ENCODE measurements around the gene NELL1.

DNA sequence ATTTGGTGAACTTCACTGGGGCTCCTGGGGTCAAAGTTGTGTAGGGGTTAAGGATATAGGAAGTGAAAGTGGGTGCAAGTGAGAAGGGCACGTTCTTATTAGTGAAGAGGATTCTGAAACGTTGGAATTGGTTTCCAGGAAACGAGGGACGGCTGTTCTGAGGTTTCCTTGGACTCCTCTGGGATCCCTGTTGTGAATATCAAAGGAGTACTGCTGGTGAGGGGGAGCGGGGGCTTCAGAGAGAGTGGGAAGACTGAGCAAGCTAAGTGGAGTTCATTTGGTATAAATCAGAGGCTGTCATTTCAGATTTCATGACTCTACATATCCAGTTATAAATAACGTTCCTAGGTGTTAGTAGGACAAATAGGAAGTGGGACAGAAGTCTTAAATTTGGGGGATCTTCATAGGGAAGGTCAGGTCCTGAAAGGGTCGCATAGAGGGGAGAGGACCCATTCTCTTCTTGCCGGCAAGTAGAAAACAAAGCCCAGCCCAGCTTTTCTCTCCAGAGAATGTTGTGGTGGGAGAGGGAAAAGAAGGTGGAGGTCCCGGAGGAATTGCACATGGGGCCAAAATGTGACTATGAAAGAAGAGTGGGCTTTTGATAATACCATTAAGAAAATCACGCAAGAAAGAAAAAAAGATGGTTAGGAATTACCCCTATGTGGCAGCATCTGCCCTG, 1.1 kb upstream of the NELL1 start:
- no peak for TF ChIP-seq RARB (CRISPR knock-in tag; IDR thresholded peaks at IDR 0.05)
- TF ChIP-seq CSDC2 (CRISPR knock-in tag; IDR thresholded peaks at IDR 0.05) = no peak
- TF ChIP-seq, protein P1, sequence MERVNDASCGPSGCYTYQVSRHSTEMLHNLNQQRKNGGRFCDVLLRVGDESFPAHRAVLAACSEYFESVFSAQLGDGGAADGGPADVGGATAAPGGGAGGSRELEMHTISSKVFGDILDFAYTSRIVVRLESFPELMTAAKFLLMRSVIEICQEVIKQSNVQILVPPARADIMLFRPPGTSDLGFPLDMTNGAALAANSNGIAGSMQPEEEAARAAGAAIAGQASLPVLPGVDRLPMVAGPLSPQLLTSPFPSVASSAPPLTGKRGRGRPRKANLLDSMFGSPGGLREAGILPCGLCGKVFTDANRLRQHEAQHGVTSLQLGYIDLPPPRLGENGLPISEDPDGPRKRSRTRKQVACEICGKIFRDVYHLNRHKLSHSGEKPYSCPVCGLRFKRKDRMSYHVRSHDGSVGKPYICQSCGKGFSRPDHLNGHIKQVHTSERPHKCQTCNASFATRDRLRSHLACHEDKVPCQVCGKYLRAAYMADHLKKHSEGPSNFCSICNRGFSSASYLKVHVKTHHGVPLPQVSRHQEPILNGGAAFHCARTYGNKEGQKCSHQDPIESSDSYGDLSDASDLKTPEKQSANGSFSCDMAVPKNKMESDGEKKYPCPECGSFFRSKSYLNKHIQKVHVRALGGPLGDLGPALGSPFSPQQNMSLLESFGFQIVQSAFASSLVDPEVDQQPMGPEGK (CRISPR knock-in tag; IDR thresholded peaks at IDR 0.05; ENCODE audit: borderline replicate concordance) = no peak
- TF ChIP-seq ZNF70 (CRISPR knock-in tag; IDR thresholded peaks at IDR 0.05) = no peak
- TF ChIP-seq, protein P2, sequence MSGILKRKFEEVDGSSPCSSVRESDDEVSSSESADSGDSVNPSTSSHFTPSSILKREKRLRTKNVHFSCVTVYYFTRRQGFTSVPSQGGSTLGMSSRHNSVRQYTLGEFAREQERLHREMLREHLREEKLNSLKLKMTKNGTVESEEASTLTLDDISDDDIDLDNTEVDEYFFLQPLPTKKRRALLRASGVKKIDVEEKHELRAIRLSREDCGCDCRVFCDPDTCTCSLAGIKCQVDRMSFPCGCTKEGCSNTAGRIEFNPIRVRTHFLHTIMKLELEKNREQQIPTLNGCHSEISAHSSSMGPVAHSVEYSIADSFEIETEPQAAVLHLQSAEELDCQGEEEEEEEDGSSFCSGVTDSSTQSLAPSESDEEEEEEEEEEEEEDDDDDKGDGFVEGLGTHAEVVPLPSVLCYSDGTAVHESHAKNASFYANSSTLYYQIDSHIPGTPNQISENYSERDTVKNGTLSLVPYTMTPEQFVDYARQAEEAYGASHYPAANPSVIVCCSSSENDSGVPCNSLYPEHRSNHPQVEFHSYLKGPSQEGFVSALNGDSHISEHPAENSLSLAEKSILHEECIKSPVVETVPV (CRISPR knock-in tag; IDR thresholded peaks at IDR 0.05) = no peak
- no peak for TF ChIP-seq ZFP30 (CRISPR knock-in tag; IDR thresholded peaks at IDR 0.05)
- TF ChIP-seq ZNF8 (CRISPR knock-in tag; IDR thresholded peaks at IDR 0.05) = no peak
- TF ChIP-seq ZNF565 (CRISPR knock-in tag; conservative IDR thresholded peaks at IDR 0.05; ENCODE audit: low read depth) = no peak

All from SK-N-SH treated with all-trans-retinoic acid at 6 μM for 48 hours (cell line).